HepG2 (cell line): ENCODE results near the gene PACS1. TPM values are rescaled to one million over a fixed set of nuclear protein-coding genes. Genes with fewer than 3 reads are reported as not detected.

Experiments
- ADNP ChIP-seq: sonication (generic); formaldehyde crosslinking; IDR thresholded peaks from 2 replicates; pipeline ENCODE4 v1.4.0; 2020; ENCODE audit warnings: missing genetic modification reagents
- FUBP1 ChIP-seq: sonication (generic); formaldehyde crosslinking; IDR thresholded peaks from 2 replicates; pipeline ENCODE4 v1.5.1; 2020; ENCODE audit warnings: missing genetic modification reagents, mild to moderate bottlenecking, borderline replicate concordance
- HDAC6 ChIP-seq: fragments of 200-600 bp; sonication (generic); IDR thresholded peaks from 2 replicates; pipeline ENCODE4 v1.7.0; 2017; ENCODE audit warnings: mild to moderate bottlenecking, antibody characterized with exemption, low read length, low read depth
- IRX3 ChIP-seq: sonication (generic); formaldehyde crosslinking; IDR thresholded peaks from 2 replicates; pipeline ENCODE4 v1.8.1; 2023; ENCODE audit warnings: mild to moderate bottlenecking, low read depth, missing genetic modification reagents, borderline replicate concordance
- KLF15 ChIP-seq: sonication (generic); formaldehyde crosslinking; IDR thresholded peaks from 2 replicates; pipeline ENCODE4 v1.8.1; 2023; ENCODE audit warnings: borderline replicate concordance, mild to moderate bottlenecking, inconsistent platforms, missing genetic modification reagents, mixed read lengths
- MAF1 ChIP-seq: sonication (generic); formaldehyde crosslinking; IDR thresholded peaks from 2 replicates; pipeline ENCODE4 v1.5.0; 2020; ENCODE audit warnings: missing genetic modification reagents, borderline replicate concordance
- NR2F6 ChIP-seq, 2 experiments: IDR thresholded peaks; 2 replicates each; pipeline ENCODE4 v1.6.1; 2016; ENCODE audit warnings: antibody characterized with exemption in 1 of 2, mild to moderate bottlenecking in 1 of 2
- POGZ ChIP-seq: sonication (generic); formaldehyde crosslinking; IDR thresholded peaks from 2 replicates; pipeline ENCODE4 v1.4.0; 2020; ENCODE audit warnings: mild to moderate bottlenecking, missing genetic modification reagents
- POLR2AphosphoS5 ChIP-seq: IDR thresholded peaks from 2 replicates; pipeline ENCODE4 v1.6.1; 2012; ENCODE audit warnings: low read depth, low read length
- RCOR2 ChIP-seq: IDR thresholded peaks from 2 replicates; pipeline ENCODE4 v1.6.1; 2016; ENCODE audit warnings: missing biosample characterization, missing genetic modification reagents
- SNAI1 ChIP-seq: sonication (generic); formaldehyde crosslinking; IDR thresholded peaks from 2 replicates; pipeline ENCODE4 v1.5.0; 2020; ENCODE audit warnings: mild to moderate bottlenecking, missing genetic modification reagents, borderline replicate concordance
- STAT5B ChIP-seq: sonication (generic); formaldehyde crosslinking; IDR thresholded peaks from 2 replicates; pipeline ENCODE4 v1.4.0; 2020; ENCODE audit warnings: missing genetic modification reagents
- UBTF ChIP-seq: sonication (generic); formaldehyde crosslinking; IDR thresholded peaks from 2 replicates; pipeline ENCODE4 v1.4.0; 2020; ENCODE audit warnings: mild to moderate bottlenecking, missing genetic modification reagents
- ZBTB1 ChIP-seq: sonication (generic); formaldehyde crosslinking; IDR thresholded peaks from 2 replicates; pipeline ENCODE4 v1.4.0; 2020; ENCODE audit warnings: missing genetic modification reagents, borderline replicate concordance
- ZNF143 ChIP-seq: sonication (generic); formaldehyde crosslinking; IDR thresholded peaks from 2 replicates; pipeline ENCODE4 v1.4.0; 2020; ENCODE audit warnings: missing genetic modification reagents
- ZNF333 ChIP-seq: sonication (generic); formaldehyde crosslinking; IDR thresholded peaks from 2 replicates; pipeline ENCODE4 v1.4.0; 2020; ENCODE audit warnings: mild to moderate bottlenecking, missing genetic modification reagents, borderline replicate concordance
- ZNF766 ChIP-seq: sonication (generic); formaldehyde crosslinking; IDR thresholded peaks from 2 replicates; pipeline ENCODE4 v1.5.0; 2020; ENCODE audit warnings: missing genetic modification reagents, borderline replicate concordance
- ZNF773 ChIP-seq: sonication (generic); formaldehyde crosslinking; IDR thresholded peaks from 2 replicates; pipeline ENCODE4 v1.4.0; 2020; ENCODE audit warnings: missing genetic modification reagents, borderline replicate concordance
- ZSCAN20 ChIP-seq: sonication (generic); formaldehyde crosslinking; IDR thresholded peaks from 2 replicates; pipeline ENCODE4 v1.4.0; 2020; ENCODE audit warnings: missing genetic modification reagents, mild to moderate bottlenecking, borderline replicate concordance
- polyA plus RNA-seq, 8 experiments: library from polyadenylated mRNA; depleted of rRNA in 3 of 8; stranded (reverse) in 7 of 8; unstranded in 1 of 8; fragments of >200 nt; fragmentation: Illumina TruSeq in 4 of 8; extraction: Trizol in 4 of 8; gene quantifications; 2 replicates each; pipeline versions ENCODE4 v1.2.1 to v1.2.3, GENCODE V29; 2011 to 2016; ENCODE audit warnings: low read depth in 4 of 8, missing spikeins in 1 of 8, mixed read lengths in 1 of 8; ENCODE audit not compliant: insufficient read depth in 1 of 8
- total RNA-seq, 5 experiments: library from RNA; depleted of rRNA; stranded (reverse); fragments of >200 nt; fragmentation: Illumina TruSeq; extraction: Trizol; gene quantifications; 2 replicates each; pipeline ENCODE4 v1.2.3, GENCODE V29; 2016; ENCODE audit warnings: low read depth in 1 of 5
- TF ChIP-seq, protein P1 (sequence below): sonication (generic); formaldehyde crosslinking; IDR thresholded peaks from 2 replicates; pipeline ENCODE4 v1.5.1; 2020; ENCODE audit warnings: missing genetic modification reagents, mild to moderate bottlenecking, borderline replicate concordance
- TF ChIP-seq, protein P2 (sequence below): sonication (generic); formaldehyde crosslinking; IDR thresholded peaks from 2 replicates; pipeline ENCODE4 v1.4.0; 2020; ENCODE audit warnings: mild to moderate bottlenecking, missing genetic modification reagents
- TF ChIP-seq, protein P3 (sequence below): sonication (generic); formaldehyde crosslinking; IDR thresholded peaks from 2 replicates; pipeline ENCODE4 v1.8.0; 2022; ENCODE audit warnings: missing genetic modification reagents, mild to moderate bottlenecking, borderline replicate concordance

Gene PACS1
- total and polyA plus RNA-seq, 2 of the 13 experiments (the other 11 are each of a cell fraction or from before 2014, with no cell fraction given) = 7.6 to 8.6 TPM

DNA sequence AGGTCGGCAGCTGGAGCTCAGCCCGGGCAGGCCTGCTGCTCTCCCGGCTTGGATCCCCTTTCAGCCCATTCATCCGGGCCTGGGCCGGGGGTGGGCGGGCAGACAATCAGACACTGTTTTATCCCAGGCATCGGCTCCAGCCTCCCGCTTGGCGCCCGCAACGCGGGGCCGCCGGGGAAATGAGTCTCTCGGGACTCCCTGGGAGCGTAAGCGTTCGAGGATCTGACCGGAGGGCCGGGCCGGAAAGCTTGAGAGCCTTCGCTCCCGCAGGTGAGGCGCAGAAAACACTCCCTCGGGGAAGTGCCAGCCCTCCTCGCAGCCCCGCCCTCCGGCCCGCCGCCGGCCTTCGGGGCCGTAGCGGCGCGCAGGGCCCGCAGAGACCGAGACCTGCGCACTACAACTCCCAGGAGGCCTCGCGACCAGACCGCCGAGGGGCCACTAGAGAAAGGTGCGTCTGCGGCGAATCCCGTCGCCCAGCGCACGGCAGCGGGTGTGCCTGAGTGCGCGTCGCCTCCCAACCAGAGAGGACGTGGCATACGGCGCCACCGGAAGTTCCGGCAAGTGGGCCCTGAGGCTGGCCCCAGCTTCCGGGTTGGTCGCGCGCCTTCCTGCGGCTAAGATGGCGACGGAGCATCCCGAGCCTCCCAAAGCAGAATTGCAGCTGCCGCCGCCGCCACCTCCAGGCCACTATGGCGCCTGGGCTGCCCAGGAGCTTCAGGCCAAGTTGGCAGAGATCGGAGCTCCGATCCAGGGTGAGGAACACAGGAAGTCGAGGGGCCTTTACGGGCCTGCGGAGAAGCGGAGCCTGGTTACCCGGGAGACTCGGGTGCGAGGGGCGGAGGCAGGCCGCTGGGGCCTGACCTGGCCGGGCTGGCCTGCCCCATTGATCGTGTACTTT is 18.1 kb upstream of the PACS1 start, which contains the start of gene SF3B2 (continued):
- TF ChIP-seq ADNP (CRISPR knock-in tag) (no peak), KLF15 (CRISPR knock-in tag) (no peak), IRX3 (CRISPR knock-in tag) (no peak), ZNF143 (CRISPR knock-in tag) (peak; percentile 97), ZNF333 (CRISPR knock-in tag) (no peak), STAT5B (no peak), RCOR2 (0 out of 2 replicates have a peak, but pooled peaks have one; percentile 5), ZNF766 (CRISPR knock-in tag) (peak; percentile 36; the same call in 1 of the 2 replicates), HDAC6 (no peak), POGZ (no peak), NR2F6 (IDR thresholded peaks at IDR 0.05) (peak; percentile 18; the same call in 1 of the 2 replicates), NR2F6 (CRISPR knock-in tag; IDR thresholded peaks at IDR 0.05) (peak; percentile 16; the same call in 1 of the 2 replicates), ZBTB1 (CRISPR knock-in tag) (no peak), ZNF773 (CRISPR knock-in tag) (0 out of 2 replicates have a peak, but pooled peaks have one; percentile 16), MAF1 (CRISPR knock-in tag) (no peak), SNAI1 (CRISPR knock-in tag) (0 out of 2 replicates have a peak, but pooled peaks have one; percentile 31), FUBP1 (CRISPR knock-in tag) (no peak), POLR2AphosphoS5 (peak; percentile 73), ZSCAN20 (CRISPR knock-in tag) (no peak), UBTF (peak; percentile 94)
- TF ChIP-seq, protein P1, sequence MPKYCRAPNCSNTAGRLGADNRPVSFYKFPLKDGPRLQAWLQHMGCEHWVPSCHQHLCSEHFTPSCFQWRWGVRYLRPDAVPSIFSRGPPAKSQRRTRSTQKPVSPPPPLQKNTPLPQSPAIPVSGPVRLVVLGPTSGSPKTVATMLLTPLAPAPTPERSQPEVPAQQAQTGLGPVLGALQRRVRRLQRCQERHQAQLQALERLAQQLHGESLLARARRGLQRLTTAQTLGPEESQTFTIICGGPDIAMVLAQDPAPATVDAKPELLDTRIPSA (CRISPR knock-in tag) = no peak
- TF ChIP-seq, protein P2, sequence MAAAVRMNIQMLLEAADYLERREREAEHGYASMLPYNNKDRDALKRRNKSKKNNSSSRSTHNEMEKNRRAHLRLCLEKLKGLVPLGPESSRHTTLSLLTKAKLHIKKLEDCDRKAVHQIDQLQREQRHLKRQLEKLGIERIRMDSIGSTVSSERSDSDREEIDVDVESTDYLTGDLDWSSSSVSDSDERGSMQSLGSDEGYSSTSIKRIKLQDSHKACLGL = no peak; the same call in 1 of the 2 replicates
- TF ChIP-seq, protein P3, sequence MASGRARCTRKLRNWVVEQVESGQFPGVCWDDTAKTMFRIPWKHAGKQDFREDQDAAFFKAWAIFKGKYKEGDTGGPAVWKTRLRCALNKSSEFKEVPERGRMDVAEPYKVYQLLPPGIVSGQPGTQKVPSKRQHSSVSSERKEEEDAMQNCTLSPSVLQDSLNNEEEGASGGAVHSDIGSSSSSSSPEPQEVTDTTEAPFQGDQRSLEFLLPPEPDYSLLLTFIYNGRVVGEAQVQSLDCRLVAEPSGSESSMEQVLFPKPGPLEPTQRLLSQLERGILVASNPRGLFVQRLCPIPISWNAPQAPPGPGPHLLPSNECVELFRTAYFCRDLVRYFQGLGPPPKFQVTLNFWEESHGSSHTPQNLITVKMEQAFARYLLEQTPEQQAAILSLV (CRISPR knock-in tag) = peak; percentile 54; the same call in 1 of the 2 replicates
